Astrocyte of the cerebellum (primary cell): Measurements from ENCODE around the gene ZNF354B.

ENCODE experiments used
- DNase-seq: peaks from one replicate; pipeline ENCODE4 v3.0.0-alpha.2; 2011; ENCODE audit warnings: low read depth
- H3K4me3 ChIP-seq: 2 replicates; pipeline ENCODE4 v1.5.1; 2011; ENCODE audit warnings: mild to moderate bottlenecking, low read depth, low read length, moderate library complexity
- in situ Hi-C: cut with HindIII; loops from 2 replicates; pipeline ENCODE4 v1.10.0; 2017; ENCODE audit warnings: low sequenced_read_pairs
- TF ChIP-seq, protein P1 (sequence below): IDR thresholded peaks from 2 replicates; pipeline ENCODE4 v1.5.1; 2012; ENCODE audit warnings: low read length, low read depth, moderate library complexity, mild to moderate bottlenecking; ENCODE audit errors: missing control alignments

Gene ZNF354B

GRCh38 chr5:178902849-178903248 is 43.1 kb downstream of the ZNF354B start:
- TF ChIP-seq, protein P1, sequence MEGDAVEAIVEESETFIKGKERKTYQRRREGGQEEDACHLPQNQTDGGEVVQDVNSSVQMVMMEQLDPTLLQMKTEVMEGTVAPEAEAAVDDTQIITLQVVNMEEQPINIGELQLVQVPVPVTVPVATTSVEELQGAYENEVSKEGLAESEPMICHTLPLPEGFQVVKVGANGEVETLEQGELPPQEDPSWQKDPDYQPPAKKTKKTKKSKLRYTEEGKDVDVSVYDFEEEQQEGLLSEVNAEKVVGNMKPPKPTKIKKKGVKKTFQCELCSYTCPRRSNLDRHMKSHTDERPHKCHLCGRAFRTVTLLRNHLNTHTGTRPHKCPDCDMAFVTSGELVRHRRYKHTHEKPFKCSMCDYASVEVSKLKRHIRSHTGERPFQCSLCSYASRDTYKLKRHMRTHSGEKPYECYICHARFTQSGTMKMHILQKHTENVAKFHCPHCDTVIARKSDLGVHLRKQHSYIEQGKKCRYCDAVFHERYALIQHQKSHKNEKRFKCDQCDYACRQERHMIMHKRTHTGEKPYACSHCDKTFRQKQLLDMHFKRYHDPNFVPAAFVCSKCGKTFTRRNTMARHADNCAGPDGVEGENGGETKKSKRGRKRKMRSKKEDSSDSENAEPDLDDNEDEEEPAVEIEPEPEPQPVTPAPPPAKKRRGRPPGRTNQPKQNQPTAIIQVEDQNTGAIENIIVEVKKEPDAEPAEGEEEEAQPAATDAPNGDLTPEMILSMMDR = no peak
- no peak for DNase-seq
- in situ Hi-C loops = no loop called here
- H3K4me3 ChIP-seq = no peak overlapping the region

GRCh38 chr5:178931846-178932760 is 72.3 kb downstream of the ZNF354B start:
- in situ Hi-C loops = no loop called here
- no peak for DNase-seq
- TF ChIP-seq, protein P1 = no peak
- H3K4me3 ChIP-seq = no peak overlapping the region
